Liver (tissue), 9 donors: ENCODE data around the gene CFAP45. TPM values are rescaled to one million over a fixed set of nuclear protein-coding genes. Genes with fewer than 3 reads are reported as not detected.

ENCODE experiments used
- DNase-seq: peaks from one replicate; pipeline ENCODE4 v3.0.0-alpha.2; 2017; ENCODE audit warnings: low spot score
- H3K27ac ChIP-seq, 2 donors: one replicate each; pipeline ENCODE4 v1.7.0; 2013; ENCODE audit warnings: inconsistent platforms in 2 of 2, low read length in 2 of 2, control low read depth in 1 of 2, low read depth in 1 of 2, mild to moderate bottlenecking in 1 of 2
- H3K27me3 ChIP-seq, 4 donors: one replicate each; pipeline versions ENCODE4 v1.6.1 to v1.7.0; 2013; ENCODE audit warnings: low read length in 3 of 4, inconsistent platforms in 1 of 4, mild to moderate bottlenecking in 1 of 4, moderate library complexity in 1 of 4; ENCODE audit not compliant: control insufficient read depth in 4 of 4, insufficient read depth in 4 of 4
- H3K36me3 ChIP-seq, 4 donors: one replicate each; pipeline versions ENCODE4 v1.6.1 to v1.7.0; 2013; ENCODE audit warnings: low read length in 3 of 4, mild to moderate bottlenecking in 3 of 4, low read depth in 1 of 4, moderate library complexity in 1 of 4; ENCODE audit not compliant: control insufficient read depth in 4 of 4, insufficient read depth in 3 of 4
- H3K4me1 ChIP-seq, 4 donors: one replicate each; pipeline versions ENCODE4 v1.6.1 to v1.7.0; 2013; ENCODE audit warnings: low read length in 3 of 4, mild to moderate bottlenecking in 3 of 4, moderate library complexity in 1 of 4; ENCODE audit not compliant: control insufficient read depth in 4 of 4, insufficient read depth in 4 of 4
- H3K4me3 ChIP-seq, 3 donors: one replicate each; pipeline versions ENCODE4 v1.6.1 to v1.7.0; 2013; ENCODE audit warnings: low read length in 3 of 3, control low read depth in 1 of 3, low read depth in 1 of 3, mild to moderate bottlenecking in 1 of 3
- H3K9ac ChIP-seq, 2 donors: one replicate each; pipeline ENCODE4 v1.7.0; 2013; ENCODE audit warnings: low read length in 2 of 2, mild to moderate bottlenecking in 2 of 2, moderate library complexity in 2 of 2, control low read depth in 1 of 2, low read depth in 1 of 2
- H3K9me3 ChIP-seq, 4 donors: one replicate each; pipeline versions ENCODE4 v1.6.1 to v1.7.0; 2013; ENCODE audit warnings: low read length in 3 of 4; ENCODE audit not compliant: control insufficient read depth in 4 of 4
- EGR1 ChIP-seq, 2 donors: IDR thresholded peaks; 2 replicates each; pipeline ENCODE4 v1.6.1; 2016 to 2018; ENCODE audit warnings: antibody characterized with exemption in 2 of 2, low read depth in 2 of 2
- FOXA1 ChIP-seq: IDR thresholded peaks from 2 replicates; pipeline ENCODE4 v1.6.1; 2016; ENCODE audit warnings: antibody characterized with exemption
- FOXA2 ChIP-seq: IDR thresholded peaks from 2 replicates; pipeline ENCODE4 v1.6.1; 2016; ENCODE audit warnings: antibody characterized with exemption
- HNF4A ChIP-seq, 2 donors: conservative IDR thresholded peaks; 2 replicates each; pipeline ENCODE4 v1.6.1; 2016; ENCODE audit warnings: antibody characterized with exemption in 2 of 2, mild to moderate bottlenecking in 2 of 2
- HNF4G ChIP-seq: IDR thresholded peaks from 2 replicates; pipeline ENCODE4 v1.6.1; 2016; ENCODE audit warnings: antibody characterized with exemption
- NR2F2 ChIP-seq: IDR thresholded peaks from 2 replicates; pipeline ENCODE4 v1.6.1; 2016; ENCODE audit warnings: antibody characterized with exemption
- RAD21 ChIP-seq, 2 donors: IDR thresholded peaks; 2 replicates each; pipeline ENCODE4 v1.6.1; 2016; ENCODE audit warnings: antibody characterized with exemption in 2 of 2, mild to moderate bottlenecking in 2 of 2
- RXRA ChIP-seq, 2 donors: IDR thresholded peaks; 2 replicates each; pipeline ENCODE4 v1.6.1; 2017 to 2018; ENCODE audit warnings: antibody characterized with exemption in 2 of 2, mild to moderate bottlenecking in 1 of 2
- SP1 ChIP-seq: IDR thresholded peaks from 2 replicates; pipeline ENCODE4 v1.6.1; 2018; ENCODE audit warnings: antibody characterized with exemption, mild to moderate bottlenecking
- WGBS: extraction: QIAGEN DNeasy Blood & Tissue Kit; methylation state at CpG from one replicate; pipeline ENCODE4 v1.1.7; 2013; 5-methylcytosine and 5-hydroxymethylcytosine counted together
- polyA plus RNA-seq, 2 donors: library from polyadenylated mRNA; stranded (reverse) in 1 of 2; unstranded in 1 of 2; fragments of 200-250 nt in 1 of 2; fragments of >200 nt in 1 of 2; fragmentation: Nextera tagmentation in 1 of 2; extraction: Ambion mirVana in 1 of 2; gene quantifications; one replicate each; pipeline versions ENCODE4 v1.2.1 to v1.2.3, GENCODE V29; 2013 to 2015
- total RNA-seq, 2 donors: library from RNA; depleted of rRNA; stranded (reverse); fragments of >200 nt; gene quantifications; one replicate each; pipeline ENCODE4 v1.2.3, GENCODE V29; 2014
- TF ChIP-seq, protein P1 (sequence below): IDR thresholded peaks from 2 replicates; pipeline ENCODE4 v1.6.1; 2016; ENCODE audit warnings: antibody characterized with exemption, mild to moderate bottlenecking
- TF ChIP-seq, protein P2 (sequence below): IDR thresholded peaks from 2 replicates; pipeline ENCODE4 v1.6.1; 2016; ENCODE audit warnings: antibody characterized with exemption
- TF ChIP-seq, protein P3 (sequence below): fragments of 150-350 bp; IDR thresholded peaks from 2 replicates; pipeline ENCODE4 v1.5.1; 2017; ENCODE audit warnings: improper control_type of control experiment, low read depth, low read length; ENCODE audit not compliant: missing input control
- donor health status: healthy.
- donor health status: healthy.
- donor health status: healthy.
- donor health status: healthy.
- donor health status: healthy.

CFAP45 gene
- total and polyA plus RNA-seq, 4 donors: 0.03 to 0.24 TPM; not detected in 2

DNA sequence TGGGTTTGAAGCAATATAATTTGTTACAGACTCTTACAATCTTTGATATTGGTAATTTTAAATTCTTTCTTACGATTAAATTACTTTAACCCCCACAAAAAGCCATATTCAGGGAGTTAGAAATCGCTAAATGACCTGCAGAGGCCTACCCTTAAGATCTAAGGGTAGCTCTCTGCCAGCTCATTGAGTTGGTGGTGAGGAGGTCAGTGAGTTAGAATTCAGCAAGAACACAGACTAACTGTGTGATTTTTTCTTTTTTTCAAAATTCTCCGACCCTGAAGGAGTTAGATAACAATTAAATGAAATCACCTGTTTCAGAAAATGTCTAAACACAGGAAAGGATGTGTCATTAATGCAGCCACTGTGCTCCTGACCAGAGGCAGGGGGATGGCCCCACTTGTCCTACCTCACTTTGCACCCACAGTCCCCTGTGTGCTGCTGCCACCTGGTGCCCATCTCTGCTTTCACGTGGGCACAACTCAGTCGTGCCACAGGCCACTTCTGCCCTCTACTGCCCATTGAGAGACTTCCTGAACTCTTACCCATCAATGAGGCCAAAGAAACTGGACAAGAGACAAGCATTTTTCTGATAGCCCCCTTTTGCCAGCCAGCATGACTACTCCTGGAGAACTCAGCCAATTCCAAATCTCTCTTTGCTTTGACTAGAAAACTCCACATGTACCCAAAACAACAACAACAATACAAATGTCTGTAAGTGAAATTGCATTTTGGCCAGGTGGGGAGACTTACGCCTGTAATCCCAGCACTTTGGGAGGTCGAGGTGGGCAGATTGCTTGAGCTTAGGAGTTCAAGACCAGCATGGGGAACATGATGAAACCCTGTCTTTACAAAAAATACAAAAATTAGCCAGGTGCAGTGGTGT lies 8.4 kb downstream of the CFAP45 start:
- WGBS: 43% methylated on average over 7 of the region's 7 CpGs
- no peaks in the 10 kb centered on the region for H3K27me3 ChIP-seq

DNA sequence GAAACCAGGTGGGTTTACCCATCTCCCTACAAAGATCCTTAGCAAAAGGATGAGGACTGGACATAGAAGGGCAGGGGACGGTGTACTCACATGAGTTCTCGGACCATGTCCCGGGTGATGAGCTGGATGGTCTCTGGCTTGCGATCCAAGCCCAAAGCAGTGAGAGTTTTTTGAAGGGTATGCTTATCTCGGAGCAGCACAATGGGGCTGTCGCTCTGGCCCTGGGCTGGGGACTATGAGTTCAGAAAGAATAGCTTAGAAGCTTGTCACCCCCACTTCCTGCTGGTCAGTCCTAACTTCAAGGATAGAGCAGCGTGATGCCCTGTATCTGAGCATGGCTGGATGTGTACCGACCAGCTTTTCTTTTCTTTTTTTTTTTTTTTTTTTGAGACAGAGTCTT lies 9.6 kb downstream of the CFAP45 start:
- WGBS: 77% methylated on average over 8 of the region's 8 CpGs
- Histone ChIP-seq H3K27ac (peak overlapping the region in 1 of 2 donors; percentile 59), H3K27me3 (no peaks in the 10 kb centered on the region), H3K9ac (no peak overlapping the region), H3K9me3 (no peaks in the 10 kb centered on the region), H3K4me3 (no peak overlapping the region), H3K36me3 (no peaks in the 10 kb centered on the region), H3K4me1 (peaks cover 0 to 8% (median 0%) of the 10 kb centered on the region in 4 donors)
- no peak for DNase-seq
- no peak for TF ChIP-seq SP1
- TF ChIP-seq RXRA (IDR thresholded peaks at IDR 0.05): no peak

More for the DNA sequence above, 8.4 kb downstream of the CFAP45 start:
- H3K4me3 ChIP-seq: no peak overlapping the region
- no peaks in the 10 kb centered on the region for H3K9me3 ChIP-seq
- peaks cover 0 to 8% (median 1%) of the 10 kb centered on the region in 4 donors for H3K4me1 ChIP-seq
- TF ChIP-seq RXRA (IDR thresholded peaks at IDR 0.05) (peak; percentile 8 to 56), RAD21 (IDR thresholded peaks at IDR 0.05) (peak; percentile 100), NR2F2 (peak; percentile 68), EGR1 (IDR thresholded peaks at IDR 0.05; ENCODE audit: low read depth in 2 of 2) (no peak), FOXA1 (no peak), HNF4A (conservative IDR thresholded peaks at IDR 0.05) (peak in 1 of 2 donors; percentile 17), FOXA2 (no peak), HNF4G (no peak)
- TF ChIP-seq, protein P1, sequence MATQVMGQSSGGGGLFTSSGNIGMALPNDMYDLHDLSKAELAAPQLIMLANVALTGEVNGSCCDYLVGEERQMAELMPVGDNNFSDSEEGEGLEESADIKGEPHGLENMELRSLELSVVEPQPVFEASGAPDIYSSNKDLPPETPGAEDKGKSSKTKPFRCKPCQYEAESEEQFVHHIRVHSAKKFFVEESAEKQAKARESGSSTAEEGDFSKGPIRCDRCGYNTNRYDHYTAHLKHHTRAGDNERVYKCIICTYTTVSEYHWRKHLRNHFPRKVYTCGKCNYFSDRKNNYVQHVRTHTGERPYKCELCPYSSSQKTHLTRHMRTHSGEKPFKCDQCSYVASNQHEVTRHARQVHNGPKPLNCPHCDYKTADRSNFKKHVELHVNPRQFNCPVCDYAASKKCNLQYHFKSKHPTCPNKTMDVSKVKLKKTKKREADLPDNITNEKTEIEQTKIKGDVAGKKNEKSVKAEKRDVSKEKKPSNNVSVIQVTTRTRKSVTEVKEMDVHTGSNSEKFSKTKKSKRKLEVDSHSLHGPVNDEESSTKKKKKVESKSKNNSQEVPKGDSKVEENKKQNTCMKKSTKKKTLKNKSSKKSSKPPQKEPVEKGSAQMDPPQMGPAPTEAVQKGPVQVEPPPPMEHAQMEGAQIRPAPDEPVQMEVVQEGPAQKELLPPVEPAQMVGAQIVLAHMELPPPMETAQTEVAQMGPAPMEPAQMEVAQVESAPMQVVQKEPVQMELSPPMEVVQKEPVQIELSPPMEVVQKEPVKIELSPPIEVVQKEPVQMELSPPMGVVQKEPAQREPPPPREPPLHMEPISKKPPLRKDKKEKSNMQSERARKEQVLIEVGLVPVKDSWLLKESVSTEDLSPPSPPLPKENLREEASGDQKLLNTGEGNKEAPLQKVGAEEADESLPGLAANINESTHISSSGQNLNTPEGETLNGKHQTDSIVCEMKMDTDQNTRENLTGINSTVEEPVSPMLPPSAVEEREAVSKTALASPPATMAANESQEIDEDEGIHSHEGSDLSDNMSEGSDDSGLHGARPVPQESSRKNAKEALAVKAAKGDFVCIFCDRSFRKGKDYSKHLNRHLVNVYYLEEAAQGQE: no peak
- TF ChIP-seq, protein P2, sequence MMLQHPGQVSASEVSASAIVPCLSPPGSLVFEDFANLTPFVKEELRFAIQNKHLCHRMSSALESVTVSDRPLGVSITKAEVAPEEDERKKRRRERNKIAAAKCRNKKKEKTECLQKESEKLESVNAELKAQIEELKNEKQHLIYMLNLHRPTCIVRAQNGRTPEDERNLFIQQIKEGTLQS: no peak
- TF ChIP-seq, protein P3, sequence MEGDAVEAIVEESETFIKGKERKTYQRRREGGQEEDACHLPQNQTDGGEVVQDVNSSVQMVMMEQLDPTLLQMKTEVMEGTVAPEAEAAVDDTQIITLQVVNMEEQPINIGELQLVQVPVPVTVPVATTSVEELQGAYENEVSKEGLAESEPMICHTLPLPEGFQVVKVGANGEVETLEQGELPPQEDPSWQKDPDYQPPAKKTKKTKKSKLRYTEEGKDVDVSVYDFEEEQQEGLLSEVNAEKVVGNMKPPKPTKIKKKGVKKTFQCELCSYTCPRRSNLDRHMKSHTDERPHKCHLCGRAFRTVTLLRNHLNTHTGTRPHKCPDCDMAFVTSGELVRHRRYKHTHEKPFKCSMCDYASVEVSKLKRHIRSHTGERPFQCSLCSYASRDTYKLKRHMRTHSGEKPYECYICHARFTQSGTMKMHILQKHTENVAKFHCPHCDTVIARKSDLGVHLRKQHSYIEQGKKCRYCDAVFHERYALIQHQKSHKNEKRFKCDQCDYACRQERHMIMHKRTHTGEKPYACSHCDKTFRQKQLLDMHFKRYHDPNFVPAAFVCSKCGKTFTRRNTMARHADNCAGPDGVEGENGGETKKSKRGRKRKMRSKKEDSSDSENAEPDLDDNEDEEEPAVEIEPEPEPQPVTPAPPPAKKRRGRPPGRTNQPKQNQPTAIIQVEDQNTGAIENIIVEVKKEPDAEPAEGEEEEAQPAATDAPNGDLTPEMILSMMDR: peak; percentile 99
- H3K27ac ChIP-seq: no peak overlapping the region
- H3K36me3 ChIP-seq: no peaks in the 10 kb centered on the region
- H3K9ac ChIP-seq: no peak overlapping the region
- peak; percentile 51 for DNase-seq
